ENCODE measurements around the gene SULT1A1.
A peak's percentile ranks its signal among the peaks of the same experiment; 100 is the strongest.
"Not testable (repeated sequence)": the region's sequence is repeated elsewhere in the genome, so short reads cannot be mapped to it uniquely, and the experiment has no call there.

Gene SULT1A1

GRCh38 chr16:28608867-28609596 lies 812 bp downstream of the SULT1A1 start:
- DNase-seq (ENCODE audit: low read depth, low spot score) = not testable (repeated sequence)

GRCh38 chr16:28608496-28608808 lies 1.4 kb downstream of the SULT1A1 start:
- DNase-seq (ENCODE audit: low read depth, low spot score) = not testable (repeated sequence)

- not testable (repeated sequence) for DNase-seq (ENCODE audit: low read depth, low spot score)
Measured at GRCh38 chr16:28607681-28608495, 2.0 kb downstream of the SULT1A1 start.

GRCh38 chr16:28607116-28607623 lies 2.7 kb downstream of the SULT1A1 start:
- DNase-seq (ENCODE audit: low read depth, low spot score) = no peak

- no peak for DNase-seq (ENCODE audit: low read depth, low spot score)
Measured at GRCh38 chr16:28606291-28607115, 3.3 kb downstream of the SULT1A1 start.

- no peak for DNase-seq (ENCODE audit: low read depth, low spot score)
Measured at GRCh38 chr16:28604186-28604565, 5.7 kb downstream of the SULT1A1 start.

GRCh38 chr16:28603381-28604185 lies 6.3 kb downstream of the SULT1A1 start:
- DNase-seq (ENCODE audit: low read depth, low spot score) = no peak

GRCh38 chr16:28602529-28602928 lies 7.3 kb downstream of the SULT1A1 start:
- DNase-seq (ENCODE audit: low read depth, low spot score) = no peak

- not testable (repeated sequence) for DNase-seq (ENCODE audit: low read depth, low spot score)
Measured at GRCh38 chr16:28602062-28602461, 7.8 kb downstream of the SULT1A1 start.

- DNase-seq (ENCODE audit: low read depth, low spot score) = not testable (repeated sequence)
Measured at GRCh38 chr16:28601589-28601988, 8.3 kb downstream of the SULT1A1 start.

GRCh38 chr16:28600965-28601364 lies 8.9 kb downstream of the SULT1A1 start:
- DNase-seq (ENCODE audit: low read depth, low spot score) = not testable (repeated sequence)

- not testable (repeated sequence) for DNase-seq (ENCODE audit: low read depth, low spot score)
Measured at GRCh38 chr16:28599377-28600285, 10.2 kb downstream of the SULT1A1 start.

- DNase-seq (ENCODE audit: low read depth, low spot score) = peak; percentile 77
Measured at GRCh38 chr16:28597692-28598261, 12.1 kb downstream of the SULT1A1 start.

- peak; percentile 67 for DNase-seq (ENCODE audit: low read depth, low spot score)
Measured at GRCh38 chr16:28596840-28597691, 12.8 kb downstream of the SULT1A1 start, which contains the start of gene SULT1A2. SULT1A2 (minus strand) TSS chr16:28597050; CDS start chr16:28595930, 1,120 bp downstream.

GRCh38 chr16:28596115-28596630 lies 13.7 kb downstream of the SULT1A1 start:
- DNase-seq (ENCODE audit: low read depth, low spot score) = no peak

- DNase-seq (ENCODE audit: low read depth, low spot score) = not testable (repeated sequence)
Measured at GRCh38 chr16:28595451-28595850, 14.4 kb downstream of the SULT1A1 start.

- DNase-seq (ENCODE audit: low read depth, low spot score) = no peak
Measured at GRCh38 chr16:28592979-28593553, 16.8 kb downstream of the SULT1A1 start.

- DNase-seq (ENCODE audit: low read depth, low spot score) = no peak
Measured at GRCh38 chr16:28592511-28592910, 17.3 kb downstream of the SULT1A1 start.
